Measurements from ENCODE around the gene HYAL3. TPM values are rescaled to one million over a fixed set of nuclear protein-coding genes. Genes with fewer than 3 reads are reported as not detected.
A peak's percentile ranks its signal among the peaks of the same experiment; 100 is the strongest.

Gene HYAL3
- total and polyA plus RNA-seq, 2 of the 8 experiments (the other 6 are each of a cell fraction or from before 2014, with no cell fraction given): 3.2 to 12.2 TPM

DNA sequence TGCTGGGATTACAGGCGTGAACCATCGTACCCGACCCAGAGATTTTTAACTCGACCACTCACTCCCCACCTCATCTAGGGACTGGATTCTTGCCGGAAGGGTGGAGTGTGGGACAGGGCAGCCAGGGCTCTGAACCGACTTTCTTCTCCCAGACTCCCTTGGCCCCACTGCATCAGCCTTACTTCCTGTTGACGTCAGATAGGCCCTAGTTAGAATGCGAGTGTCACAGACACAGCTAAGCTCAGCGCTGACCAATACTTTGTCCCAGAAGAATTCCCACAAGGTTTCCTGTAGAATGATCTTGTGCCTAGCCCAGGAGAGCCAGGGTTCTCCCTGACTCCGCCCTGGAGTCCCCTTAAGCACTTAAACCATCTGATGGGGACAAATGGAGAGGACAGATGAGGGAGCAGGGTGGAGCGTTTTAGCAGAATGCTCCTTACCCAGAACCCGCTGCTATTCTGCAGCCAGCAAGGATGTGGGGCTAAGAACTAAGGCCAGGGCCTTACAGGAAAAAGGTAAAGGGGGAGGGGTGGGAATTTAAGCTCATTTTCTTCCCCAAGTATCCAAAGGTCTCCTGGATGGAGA is 34.6 kb upstream of the HYAL3 start:
- Histone ChIP-seq H4K5ac (ENCODE audit: insufficient read length, low read depth, low read length) (no peak overlapping the region), H2AFZ (ENCODE audit: low read length) (no peak overlapping the region), H3K23ac (ENCODE audit: insufficient read length) (no peak overlapping the region), H2BK15ac (ENCODE audit: low read length) (no peak overlapping the region), H2BK20ac (ENCODE audit: low read length) (no peak overlapping the region), H3K27ac (ENCODE audit: low read depth, low read length) (no peak overlapping the region), H4K91ac (replicated peaks; ENCODE audit: insufficient read length, low read length) (no peak overlapping the region), H3K23me2 (ENCODE audit: low read depth, low read length) (peaks cover 10% of the 10 kb centered on the region), H2BK5ac (ENCODE audit: low read depth, low read length) (no peak overlapping the region), H3K27me3 (replicated peaks in 1 of 4; ENCODE audit: control insufficient read depth in 3 of 4, extremely low read depth in 1 of 4, insufficient read depth in 3 of 4, low read length in 3 of 4) (peaks cover 2 to 9% (median 5%) of the 10 kb centered on the region in 4 experiments), H3K9ac (replicated peaks in 1 of 4; ENCODE audit: extremely low read depth in 1 of 4, low read depth in 3 of 4, low read length in 3 of 4) (no peak overlapping the region; a peak in 1 of 7 replicates), H3K36me3 (ENCODE audit: control insufficient read depth in 2 of 4, insufficient read depth in 4 of 4, low read length in 3 of 4) (peaks cover 4 to 24% (median 20%) of the 10 kb centered on the region in 4 experiments; a peak in 7 of 8 replicates), H4K20me1 (replicated peaks in 1 of 2; ENCODE audit: control insufficient read depth in 1 of 2, insufficient read depth in 2 of 2, low read length in 2 of 2) (peaks cover 8 to 12% of the 10 kb centered on the region in 2 experiments), H3K4me1 (replicated peaks in 1 of 4; ENCODE audit: control insufficient read depth in 3 of 4, insufficient read depth in 4 of 4, low read length in 3 of 4) (peaks cover 0 to 8% (median 3%) of the 10 kb centered on the region in 4 experiments; a peak in 2 of 7 replicates), H2BK120ac (replicated peaks; ENCODE audit: low read depth, low read length) (no peak overlapping the region), H4K8ac (ENCODE audit: extremely low read depth, insufficient read depth, low read length) (no peak overlapping the region; the same call in 1 of the 2 replicates), H3K4me3 (ENCODE audit: extremely low read depth in 1 of 4, insufficient read depth in 2 of 4, low read depth in 3 of 4, low read length in 4 of 4) (no peak overlapping the region), H3K9me3 (ENCODE audit: insufficient read depth in 2 of 2, low read depth in 1 of 2, low read length in 1 of 2) (no peaks in the 10 kb centered on the region), H3K56ac (replicated peaks; ENCODE audit: insufficient read length, low read depth, low read length) (no peak overlapping the region), H2AK5ac (ENCODE audit: low read depth, low read length) (0 out of 2 replicates have a peak overlapping the region, but pooled peaks have one; percentile 39), H3K4me2 (ENCODE audit: insufficient read depth in 1 of 2, low read depth in 2 of 2, low read length in 2 of 2) (no peak overlapping the region), H3K18ac (ENCODE audit: extremely low read depth, low read length) (no peak overlapping the region), H3K14ac (ENCODE audit: insufficient read length) (no peak overlapping the region), H3K4ac (replicated peaks; ENCODE audit: insufficient read length, low read depth, low read length) (no peak overlapping the region), H2BK12ac (ENCODE audit: low read depth, low read length) (no peak overlapping the region), H3K79me1 (ENCODE audit: low read depth, low read length) (peaks cover 6% of the 10 kb centered on the region; the same call in 1 of the 2 replicates), H3K79me2 (ENCODE audit: control insufficient read depth in 1 of 2, insufficient read depth in 2 of 2, low read length in 2 of 2) (peaks cover 0 to 28% of the 10 kb centered on the region in 2 experiments; a peak in 2 of 4 replicates)
- FAIRE-seq: no peak
- 91% methylated on average over 12 of the region's 12 CpGs; no CpG with 5 or more reads in 1 of the 2 experiments for WGBS, 2 experiments (ENCODE audit: extremely low coverage in 1 of 2, insufficient coverage in 1 of 2, insufficient read length in 1 of 2, insufficient replicate concordance in 2 of 2, low coverage in 1 of 2, low lambda C conversion rate in 2 of 2, missing lambda C conversion rate in 1 of 2)
- POLR2A ChIA-PET (ENCODE audit: partially characterized antibody): interaction anchor here (0.7 to 4.4 kb wide), 4 partner anchors 10 to 102 kb away, joined by 3 to 40 read pairs (median 4); partner anchors contain the start of gene HYAL2
- CTCF ChIA-PET (ENCODE audit: partially characterized antibody): interaction anchor here (2.0 to 7.7 kb wide), 2 partner anchors 11 to 59 kb away, joined by 5 to 60 read pairs; partner anchors contain the start of gene HYAL2
- DNase-seq (ENCODE audit: low read depth in 1 of 2, low spot score in 2 of 2): no peak
- TF ChIP-seq TAF1 (IDR thresholded peaks at IDR 0.05; ENCODE audit: low read depth, low read length) (no peak), TCF12 (IDR thresholded peaks at IDR 0.05; ENCODE audit: low read depth, low read length) (no peak), POLR2A (IDR thresholded peaks at IDR 0.05; ENCODE audit: control extremely low read depth in 1 of 2, low read depth in 2 of 2, low read length in 2 of 2) (no peak), BCL11A (IDR thresholded peaks at IDR 0.05; ENCODE audit: low read depth in 2 of 2, low read length in 2 of 2) (no peak), PHF8 (conservative IDR thresholded peaks at IDR 0.05; ENCODE audit: low read depth, low read length) (no peak)

All from H1 (cell line).